Activated CD4-positive, alpha-beta T cell treated with anti-CD3 and anti-CD28 coated beads for 1 hour (primary cell): ENCODE measurements around the gene MDK.

Source experiments
- DNase-seq: peaks from one replicate; pipeline ENCODE4 v3.0.0-alpha.2; 2020

Gene MDK

DNA sequence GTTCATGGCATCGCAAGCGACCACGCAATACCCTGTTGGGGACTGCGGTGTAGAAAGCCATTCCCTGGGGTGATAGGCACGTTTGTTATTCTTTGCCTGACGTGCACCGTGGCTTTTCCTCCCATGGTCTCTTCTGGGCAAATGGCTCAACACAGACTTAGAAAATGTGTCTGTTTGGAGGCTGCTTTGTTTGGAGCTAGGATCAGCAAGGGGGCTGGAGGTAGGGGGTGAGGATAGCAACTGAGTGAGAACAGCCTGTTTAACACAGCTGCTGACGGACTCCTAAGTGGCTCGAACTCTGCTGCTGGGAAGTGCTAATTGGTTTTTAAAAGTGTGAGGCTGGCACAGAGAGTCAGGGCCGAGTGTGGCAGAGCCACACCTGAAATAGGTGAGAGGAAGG, 26.2 kb downstream of the MDK start:
- no peak for DNase-seq

DNA sequence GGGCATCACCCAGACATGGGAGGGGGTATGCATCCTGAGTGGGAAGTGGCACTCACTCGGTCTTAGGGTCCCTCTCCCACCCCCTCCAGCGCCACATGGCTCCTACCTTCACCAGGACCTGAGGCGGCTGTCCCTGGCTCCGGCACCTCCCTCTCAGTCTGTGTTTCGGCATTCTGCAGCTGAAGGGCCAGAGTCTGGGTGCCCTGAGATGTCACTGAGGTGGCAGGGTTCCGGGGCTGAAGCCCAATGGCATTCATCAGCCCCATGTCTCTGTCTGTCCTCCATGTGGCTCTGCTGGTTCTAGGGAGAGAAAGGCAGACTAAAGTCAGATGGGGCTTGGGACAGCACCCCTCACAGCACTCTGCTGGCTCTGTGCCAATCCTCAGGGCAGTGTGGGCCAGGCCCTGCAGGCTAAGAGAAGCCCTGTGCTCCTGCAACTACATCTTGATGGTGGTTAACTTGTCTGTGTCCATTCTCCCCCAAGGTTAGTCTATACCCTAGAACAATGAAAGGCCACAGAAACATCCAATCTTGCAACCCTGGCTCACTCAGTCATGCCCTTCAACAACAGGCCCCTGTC, 27.0 kb downstream of the MDK start:
- DNase-seq = no peak

DNA sequence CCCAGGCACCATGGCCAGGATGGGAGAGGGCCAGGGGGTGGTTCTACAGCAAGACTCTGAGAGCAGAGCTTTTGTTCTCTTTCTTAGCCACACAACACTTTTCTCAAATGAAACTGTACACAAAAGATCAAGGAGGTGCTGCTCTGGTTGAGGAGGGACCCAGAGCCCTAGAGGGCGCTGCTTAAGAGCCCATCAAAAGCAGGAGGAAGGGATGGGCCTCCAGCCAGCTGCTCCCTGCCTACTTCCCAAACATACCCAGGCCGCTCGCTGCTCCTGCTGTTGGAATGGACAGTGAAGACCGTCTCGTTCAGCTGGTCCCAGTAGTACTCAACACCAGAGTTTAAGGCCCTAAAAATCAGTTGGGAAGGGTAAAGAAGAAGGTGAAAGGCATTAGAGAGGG, 28.6 kb downstream of the MDK start:
- no peak for DNase-seq

DNA sequence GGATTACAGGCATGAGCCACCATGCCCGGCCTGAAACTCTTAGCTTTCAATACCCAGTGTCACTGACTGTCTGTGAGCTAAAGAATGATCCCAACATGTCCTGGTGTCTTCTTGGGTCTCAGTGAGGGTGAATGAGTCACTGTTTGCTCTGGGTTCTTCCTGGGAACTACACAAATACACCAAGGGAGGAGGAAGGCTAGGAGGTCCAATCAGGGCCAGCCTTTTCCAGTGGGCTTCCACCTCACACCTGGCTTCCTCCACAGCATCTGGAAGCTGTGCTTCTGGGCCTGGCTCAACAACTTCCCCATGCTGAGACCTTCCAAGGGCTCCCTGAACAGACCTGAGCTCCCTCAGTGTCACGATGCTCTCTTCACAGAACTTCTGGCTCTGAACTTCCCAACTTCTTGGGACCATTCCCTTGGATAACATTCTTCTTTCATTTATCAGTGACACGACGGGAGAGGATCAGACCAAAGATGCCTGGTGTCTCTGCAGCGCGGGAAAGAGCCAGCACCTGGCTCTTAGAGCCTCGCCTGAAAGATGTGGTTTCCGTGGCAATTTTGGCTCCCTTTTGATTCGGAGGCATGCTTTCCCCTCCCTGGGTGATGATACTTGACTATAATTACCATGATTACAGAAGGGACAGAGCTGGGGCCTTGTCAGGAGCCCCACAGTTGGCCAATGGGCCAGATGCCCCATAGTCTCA, 32.4 kb downstream of the MDK start:
- no peak for DNase-seq

DNA sequence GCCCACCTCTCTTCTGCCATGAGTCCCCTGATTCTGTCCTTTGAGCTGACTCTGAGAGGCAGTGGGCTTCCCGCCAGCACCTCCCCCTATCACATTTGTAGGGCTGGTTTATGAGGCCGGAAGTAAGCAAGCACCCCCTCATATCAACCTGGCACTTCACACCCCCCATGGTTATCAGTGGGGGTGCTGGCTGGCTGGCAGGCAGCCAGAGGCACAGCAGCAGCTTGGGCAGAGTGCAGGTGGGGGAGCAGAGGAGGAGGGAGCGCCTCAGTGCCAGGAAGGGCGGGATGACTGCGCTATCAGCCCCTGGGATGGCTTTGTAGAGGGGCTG, 33.0 kb downstream of the MDK start:
- no peak for DNase-seq

DNA sequence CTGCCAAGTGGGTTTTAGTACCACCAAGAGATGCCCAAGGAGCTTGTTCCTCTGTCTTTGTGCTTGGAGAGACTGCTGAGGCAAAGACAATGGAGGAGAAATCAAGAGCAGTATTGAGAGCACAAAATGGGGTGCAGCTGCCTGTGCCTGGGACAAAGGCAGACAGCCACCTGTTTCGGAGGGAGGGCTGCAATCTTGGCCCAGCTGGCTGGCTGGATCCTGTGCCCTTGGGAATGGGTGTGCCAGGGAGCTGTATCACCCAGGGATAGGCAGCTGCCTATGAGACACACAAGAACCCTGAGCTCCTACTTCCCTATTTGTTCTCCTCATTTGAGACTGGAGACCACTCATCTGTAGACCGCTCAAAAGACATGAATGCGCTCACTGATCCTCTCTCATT, 33.4 kb downstream of the MDK start:
- no peak for DNase-seq

DNA sequence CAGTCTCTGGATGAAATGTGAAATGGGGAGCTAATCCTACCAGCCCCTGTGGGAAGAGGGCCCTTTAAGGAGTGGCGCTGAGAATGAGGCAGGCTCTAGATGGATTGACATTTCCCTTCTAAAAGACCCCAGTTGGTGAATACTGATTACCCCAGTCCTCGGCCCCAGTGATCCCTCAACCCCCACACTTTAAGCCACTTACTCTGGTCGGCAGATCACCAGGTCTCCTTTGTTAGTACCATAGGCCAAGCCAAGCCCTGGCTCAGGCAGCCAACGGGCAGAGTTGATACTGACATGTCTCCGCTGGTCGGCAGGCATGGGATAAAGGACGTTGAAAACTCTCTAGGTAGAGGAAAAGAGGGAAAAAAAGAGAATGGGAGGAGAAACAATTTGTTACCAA, 36.2 kb downstream of the MDK start:
- no peak for DNase-seq

DNA sequence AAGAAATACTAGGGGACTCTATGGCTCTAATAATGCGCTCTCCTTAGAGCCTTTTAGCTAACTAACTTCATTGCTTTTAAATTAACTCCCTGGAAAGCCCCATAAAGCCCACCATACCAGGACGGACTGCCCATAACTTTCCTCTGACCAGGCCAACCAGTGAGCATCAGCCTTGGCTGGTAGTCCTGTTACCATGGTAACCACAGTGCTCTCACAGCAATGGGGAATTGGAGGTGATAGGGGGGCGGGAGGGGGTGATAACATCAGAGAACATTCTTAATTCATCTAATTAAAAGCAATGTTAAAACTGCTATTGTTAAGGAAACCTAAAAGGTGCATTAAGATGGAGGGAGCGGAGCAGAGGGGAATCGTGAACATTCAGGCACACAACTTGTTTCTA, 37.3 kb downstream of the MDK start:
- DNase-seq = no peak

DNA sequence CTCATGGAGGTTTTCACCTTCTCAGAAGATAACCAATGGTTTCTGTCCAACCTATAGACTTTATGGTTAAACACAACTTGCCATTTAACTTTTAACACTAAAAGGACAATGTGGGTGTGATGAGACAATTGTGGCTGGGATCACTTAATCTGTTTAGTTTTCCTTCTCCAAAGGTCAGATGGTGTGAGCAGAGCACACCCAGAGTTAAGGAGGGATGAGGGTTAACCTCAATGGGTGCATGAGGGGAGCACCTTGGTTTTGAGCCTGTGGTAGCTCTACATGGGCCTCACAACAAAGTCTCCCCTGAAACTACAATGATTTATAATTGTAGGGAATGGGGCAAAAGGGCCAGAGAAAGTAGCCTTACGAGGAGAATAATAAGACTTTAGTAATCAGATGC, 39.0 kb downstream of the MDK start:
- no peak for DNase-seq

DNA sequence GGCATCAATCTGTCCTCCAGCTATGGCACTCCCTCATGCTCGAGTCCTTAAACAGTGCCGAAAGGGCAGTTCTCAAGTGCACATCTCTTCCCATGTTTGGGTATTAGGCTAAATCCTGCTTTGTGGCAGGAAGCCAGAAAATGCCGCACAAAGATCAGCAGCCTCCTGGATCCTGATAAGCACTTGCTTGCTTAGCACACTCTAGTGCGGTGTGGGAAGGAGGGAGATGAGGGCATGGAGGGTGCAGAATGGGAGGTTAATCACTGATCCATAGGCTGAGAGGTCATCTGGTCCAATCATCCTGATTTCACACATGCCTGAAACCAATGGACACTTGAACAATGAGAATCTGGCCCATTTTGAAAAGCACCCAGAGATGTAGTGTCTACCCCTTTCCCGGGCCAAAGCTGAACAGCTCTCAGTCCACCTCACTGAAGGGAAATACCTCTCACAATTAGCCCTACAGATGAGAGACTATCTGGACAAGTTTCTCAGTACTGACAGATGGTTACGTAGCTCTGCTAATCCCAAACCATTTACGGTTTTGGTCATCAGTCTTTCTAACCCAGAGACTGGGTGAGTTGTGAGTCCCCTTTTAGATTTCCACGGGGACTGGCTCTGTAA, 39.9 kb downstream of the MDK start:
- no peak for DNase-seq

DNA sequence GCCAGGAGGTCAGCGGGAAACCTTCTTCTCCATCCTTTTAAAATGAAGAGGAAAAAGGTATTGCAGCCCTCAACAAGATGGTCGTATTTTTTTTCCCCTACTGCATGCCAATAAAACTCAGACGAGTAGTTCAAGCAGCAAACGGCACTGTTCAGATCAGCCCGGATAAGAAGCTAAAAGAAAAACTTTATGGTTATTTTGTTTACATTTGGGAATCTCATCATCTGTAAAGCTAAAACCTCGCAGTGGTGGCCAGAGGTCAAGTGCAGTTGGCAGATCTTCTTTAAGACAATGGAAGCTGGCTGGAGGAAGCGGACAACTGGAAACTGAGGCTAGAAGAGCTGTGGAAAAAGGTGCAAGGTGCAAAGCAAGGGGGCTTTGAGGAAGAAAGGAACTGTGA, 41.1 kb downstream of the MDK start:
- no peak for DNase-seq

DNA sequence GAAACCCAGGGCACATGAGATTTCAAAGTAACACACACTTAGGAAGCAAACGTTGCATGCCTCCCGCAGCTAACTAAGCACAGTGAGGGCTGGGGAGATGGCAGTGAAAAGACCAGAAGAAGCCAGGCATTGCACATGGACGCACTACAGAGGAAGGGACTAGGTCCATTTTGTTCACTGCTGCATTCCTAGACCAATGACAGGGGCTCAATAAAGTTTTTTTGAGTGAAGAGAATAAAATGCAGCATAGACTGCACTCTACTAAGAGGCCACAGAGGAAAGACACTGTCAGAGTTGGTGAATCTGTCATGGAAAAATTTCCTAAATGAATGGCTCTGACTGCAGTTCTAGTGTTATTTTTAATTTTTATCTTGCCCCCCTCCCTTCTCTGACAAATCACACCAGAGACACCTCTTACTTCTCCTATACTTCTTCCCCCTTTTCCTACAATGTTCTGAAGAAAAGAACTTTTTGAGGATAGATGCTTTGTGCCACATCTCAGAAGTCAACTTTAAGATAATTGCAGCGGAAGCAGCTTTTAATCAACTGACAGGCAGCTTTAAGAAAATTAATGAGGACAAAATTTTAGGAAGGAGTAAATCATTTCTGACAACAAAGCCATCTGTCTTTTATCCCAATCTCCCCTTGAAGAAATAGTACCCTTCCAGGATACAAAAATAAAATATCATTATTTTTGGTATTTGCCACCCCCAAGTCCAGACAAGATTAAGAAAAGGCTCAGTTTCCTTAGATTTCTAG, 44.9 kb downstream of the MDK start:
- DNase-seq = no peak

DNA sequence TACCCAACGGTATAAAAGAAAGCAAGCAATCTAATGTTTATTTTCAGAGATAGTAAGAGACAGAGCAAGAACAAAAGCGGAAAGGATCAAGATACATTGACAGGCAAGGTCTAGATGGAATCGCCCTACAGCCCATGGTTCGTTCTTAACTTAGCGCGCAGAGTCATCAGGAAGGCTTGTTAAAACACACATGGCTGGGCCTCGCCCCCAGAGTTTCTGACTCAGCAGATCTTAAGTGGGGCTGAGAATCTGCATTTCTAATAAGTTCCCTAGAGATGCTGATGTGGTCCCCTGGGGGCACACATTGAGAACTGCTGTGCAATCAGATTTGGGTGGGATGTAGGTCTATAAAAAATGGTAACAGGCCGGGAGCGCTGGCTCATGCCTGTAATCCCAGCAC, 45.9 kb downstream of the MDK start:
- DNase-seq = no peak

DNA sequence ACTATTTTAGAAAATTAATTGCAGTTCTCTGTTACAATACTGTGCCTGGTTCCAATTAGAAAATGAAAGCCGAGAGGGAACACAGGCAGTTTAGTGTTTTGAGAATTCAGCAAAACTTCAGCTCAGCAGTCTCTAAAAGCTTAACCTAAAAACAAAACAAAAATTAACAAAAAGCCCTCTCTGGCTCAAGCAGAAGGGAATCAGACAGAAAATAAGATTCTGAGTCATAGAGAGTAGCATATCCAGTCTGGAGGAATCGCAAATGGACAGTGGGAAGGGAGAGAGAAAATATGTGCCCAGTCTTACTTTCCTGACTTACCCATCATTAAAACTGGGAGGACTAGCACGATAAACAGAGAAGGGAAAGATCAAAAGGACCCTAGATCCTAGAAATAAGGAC, 48.2 kb downstream of the MDK start:
- no peak for DNase-seq

DNA sequence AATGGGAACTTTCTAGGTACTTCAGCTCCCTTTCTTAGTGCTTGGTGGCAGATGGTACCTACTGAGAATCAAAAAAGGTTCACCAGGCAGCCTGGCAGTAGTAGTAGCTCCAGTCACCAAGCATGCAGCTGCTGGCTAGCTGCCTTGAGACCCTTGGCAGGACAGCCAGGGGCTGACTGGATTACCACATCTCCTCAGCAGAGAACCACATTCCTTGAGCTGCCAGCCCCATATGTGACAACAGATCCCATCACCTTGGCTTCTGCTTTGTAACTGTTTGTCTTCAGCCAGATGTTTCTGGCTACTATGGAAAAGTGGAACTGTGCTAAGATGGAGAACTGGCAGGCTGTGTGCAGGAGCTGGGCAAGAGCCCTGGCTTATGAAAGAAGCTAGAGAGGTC, 49.7 kb downstream of the MDK start:
- DNase-seq = no peak
